Esophagus mucosa (tissue), 1 donor: ENCODE data around the gene C4BPB. TPM values are rescaled to one million over a fixed set of nuclear protein-coding genes. Genes with fewer than 3 reads are reported as not detected.
"Not testable (repeated sequence)": the region's sequence is repeated elsewhere in the genome, so short reads cannot be mapped to it uniquely, and the experiment has no call there.

ENCODE experiments used
- ATAC-seq: fragments of 200-7000 bp; cut with Tn5 transposase; one replicate; pipeline ENCODE4 v1.9.1; 2020
- total RNA-seq: library from RNA; stranded (reverse); gene quantifications from one replicate; pipeline ENCODE4 v1.2.4, GENCODE V29; 2023
- donor health status: DM: yes; HTN: yes; CAD: no.

The C4BPB gene, protein sequence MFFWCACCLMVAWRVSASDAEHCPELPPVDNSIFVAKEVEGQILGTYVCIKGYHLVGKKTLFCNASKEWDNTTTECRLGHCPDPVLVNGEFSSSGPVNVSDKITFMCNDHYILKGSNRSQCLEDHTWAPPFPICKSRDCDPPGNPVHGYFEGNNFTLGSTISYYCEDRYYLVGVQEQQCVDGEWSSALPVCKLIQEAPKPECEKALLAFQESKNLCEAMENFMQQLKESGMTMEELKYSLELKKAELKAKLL
- not detected for total RNA-seq

DNA sequence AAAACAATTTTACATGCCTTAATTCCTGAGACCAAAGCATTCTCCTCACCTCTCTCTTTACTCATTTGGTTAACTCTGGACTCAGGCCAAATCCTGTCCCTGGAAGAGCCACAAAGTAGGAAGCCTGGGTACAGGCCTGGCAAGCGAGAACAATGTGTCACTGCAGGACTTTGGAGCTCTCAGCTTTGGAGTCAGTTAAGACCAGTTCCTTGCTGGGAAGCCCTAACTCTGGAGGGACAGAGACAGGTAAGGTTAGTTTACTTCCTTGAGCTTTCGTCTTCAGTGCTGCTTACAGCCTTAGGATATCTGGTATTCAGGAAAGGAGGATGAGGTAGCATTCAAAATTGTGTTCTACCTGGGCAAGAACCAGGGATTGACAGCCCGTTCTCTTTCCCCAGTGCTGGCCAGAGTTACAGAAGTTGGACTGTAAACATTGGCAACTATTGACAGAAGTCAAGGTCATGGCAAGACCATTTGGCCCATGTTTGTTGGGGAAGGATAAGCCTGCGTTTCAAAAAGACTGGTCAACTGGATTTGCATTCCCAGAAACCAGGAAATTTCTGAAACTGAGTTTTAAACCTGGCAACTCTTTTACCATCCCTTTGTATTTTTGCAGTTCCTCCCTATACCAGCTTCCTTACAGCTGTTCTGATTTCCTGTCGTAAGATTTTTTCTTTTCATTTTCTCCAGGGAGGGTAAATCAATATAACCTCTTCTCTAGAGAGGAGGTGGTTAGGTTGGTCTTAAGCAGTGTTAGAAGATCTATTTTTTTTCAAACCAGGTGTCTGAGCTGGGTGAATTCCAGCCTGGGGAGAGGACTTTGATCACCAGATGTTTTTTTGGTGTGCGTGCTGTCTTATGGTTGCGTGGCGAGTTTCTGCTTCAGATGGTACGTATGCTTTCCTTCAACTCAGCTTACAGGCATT, at the start of gene C4BPB:
Gene C4BPB, plus strand, starts transcription at position 160 of the 926 bp plus-strand sequence. Its CDS starts 672 bp downstream, at position 832.
- ATAC-seq = no peak

DNA sequence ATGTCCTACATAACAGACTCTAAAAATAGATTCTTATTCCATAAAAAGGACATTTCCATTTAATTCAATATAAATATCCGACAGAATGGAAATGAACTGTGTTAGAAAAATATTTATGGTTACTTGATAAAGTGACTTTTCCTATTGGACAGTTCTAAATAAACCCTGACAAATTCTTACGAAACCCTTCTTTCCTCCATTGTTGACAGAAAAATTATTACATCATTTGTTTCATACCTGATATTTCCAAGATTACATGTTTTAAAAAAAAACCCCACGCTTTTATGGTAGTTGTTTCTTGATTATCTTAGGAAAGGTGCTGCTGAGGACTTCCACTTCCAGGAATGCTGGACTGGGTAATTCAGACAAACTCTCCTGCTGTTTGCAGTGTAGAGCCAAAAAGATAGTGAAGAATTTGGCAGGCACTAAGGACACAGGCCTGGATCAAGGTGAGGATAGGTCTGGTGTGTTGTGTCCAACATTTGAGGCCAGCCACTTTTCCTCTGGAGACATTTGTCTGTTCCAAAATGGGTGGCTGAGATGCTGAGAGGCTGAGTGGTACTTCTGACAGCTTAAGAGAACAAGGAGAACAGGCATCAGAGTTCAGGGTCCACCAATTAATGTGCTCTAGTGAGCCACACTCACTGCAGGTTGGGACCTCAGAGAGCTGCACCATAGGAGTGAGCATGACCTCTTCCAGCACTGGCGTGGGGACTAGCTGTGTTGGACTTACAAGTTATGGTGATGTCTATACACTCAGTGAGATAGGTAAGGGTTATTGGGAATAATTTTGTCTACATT, 49.1 kb upstream of the C4BPB start:
- no peak for ATAC-seq

DNA sequence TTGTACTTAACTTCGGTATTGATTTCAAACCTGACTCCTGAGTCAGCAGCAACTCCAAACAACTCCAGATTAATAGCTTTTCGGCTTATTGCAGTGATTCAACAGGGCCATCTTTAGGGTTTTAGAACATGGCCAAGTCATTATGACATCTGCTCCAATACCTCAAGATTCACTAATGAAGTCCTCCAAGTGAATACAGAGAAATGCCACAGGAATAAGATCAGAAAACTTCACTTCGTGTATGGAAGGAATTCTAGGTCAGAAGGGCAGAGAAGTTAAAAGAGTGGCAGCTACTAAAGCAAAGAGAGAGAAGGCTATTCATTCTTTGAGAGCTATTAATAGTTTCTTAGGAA, 48.5 kb upstream of the C4BPB start:
- ATAC-seq = no peak

DNA sequence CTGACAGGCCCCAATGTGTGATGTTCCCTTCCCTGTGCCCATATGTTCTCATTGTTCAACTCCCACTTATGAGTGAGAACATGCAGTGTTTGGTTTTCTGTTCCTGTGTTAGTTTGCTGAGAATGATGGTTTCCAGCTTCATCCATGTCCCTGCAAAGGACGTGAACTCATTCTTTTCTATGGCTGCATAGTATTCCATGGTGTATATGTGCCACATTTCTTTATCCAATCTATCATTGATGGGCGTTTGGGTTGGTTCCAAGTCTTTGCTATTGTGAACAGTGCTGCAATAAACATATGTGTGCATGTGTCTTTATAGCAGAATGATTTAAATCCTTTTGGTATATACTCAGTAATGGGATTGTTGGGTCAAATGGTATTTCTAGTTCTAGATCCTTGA, 47.3 kb upstream of the C4BPB start:
- ATAC-seq = not testable (repeated sequence)

DNA sequence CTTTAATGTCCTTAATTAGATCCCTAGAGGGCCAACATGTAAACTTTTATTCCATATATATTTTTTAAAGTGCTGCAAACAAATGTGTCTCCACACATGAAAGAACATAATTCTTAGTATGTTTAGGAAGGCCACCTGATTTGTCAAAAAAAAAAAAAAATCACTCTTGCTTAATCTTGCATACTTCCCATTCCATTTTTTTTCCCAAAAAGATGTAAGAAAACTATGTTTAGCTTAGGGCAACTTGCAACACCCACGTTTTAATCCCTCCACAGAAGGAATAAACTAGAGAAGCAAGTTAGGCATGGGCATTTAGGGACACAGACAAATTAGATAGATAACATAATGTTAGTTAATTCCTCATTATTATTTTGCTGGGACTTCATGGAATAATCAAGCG, 43.2 kb upstream of the C4BPB start:
- no peak for ATAC-seq

DNA sequence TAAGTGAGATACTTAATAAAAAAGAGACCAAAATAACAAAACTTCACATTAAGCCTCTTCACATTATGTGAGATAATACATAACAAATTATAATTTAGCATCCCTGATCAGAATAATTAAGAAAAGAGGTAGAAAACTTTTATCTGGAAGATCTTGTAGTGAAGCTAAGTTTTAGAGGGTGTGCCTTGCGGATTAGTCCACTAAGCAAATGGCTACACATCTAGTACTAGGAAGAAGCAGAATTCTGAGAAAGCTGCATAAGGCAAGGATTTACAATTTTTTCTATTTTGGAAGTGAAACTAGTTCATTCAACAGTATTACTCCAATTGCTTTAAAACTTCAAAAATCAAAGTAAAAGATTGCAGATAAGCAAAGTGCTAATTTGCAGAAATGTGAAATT, 41.2 kb upstream of the C4BPB start:
- ATAC-seq = no peak

DNA sequence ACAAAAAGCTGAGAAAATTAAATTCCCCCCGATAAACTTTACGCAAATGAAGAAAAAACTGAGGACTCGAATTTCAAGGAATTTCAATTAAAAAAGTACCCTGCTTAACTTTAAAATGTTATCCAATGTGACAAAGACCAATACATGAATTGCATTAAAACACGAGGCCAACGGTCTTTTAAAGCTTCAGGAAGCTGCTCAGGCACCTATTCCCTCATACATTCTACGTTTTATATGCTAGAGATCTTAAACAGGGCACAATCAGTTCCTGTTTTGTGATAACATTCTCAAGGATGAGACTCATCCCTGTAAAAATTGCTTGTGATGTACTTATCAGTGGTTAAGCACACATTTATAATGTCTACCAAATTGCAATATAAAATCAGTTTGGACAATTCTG, 40.6 kb upstream of the C4BPB start:
- ATAC-seq = no peak

DNA sequence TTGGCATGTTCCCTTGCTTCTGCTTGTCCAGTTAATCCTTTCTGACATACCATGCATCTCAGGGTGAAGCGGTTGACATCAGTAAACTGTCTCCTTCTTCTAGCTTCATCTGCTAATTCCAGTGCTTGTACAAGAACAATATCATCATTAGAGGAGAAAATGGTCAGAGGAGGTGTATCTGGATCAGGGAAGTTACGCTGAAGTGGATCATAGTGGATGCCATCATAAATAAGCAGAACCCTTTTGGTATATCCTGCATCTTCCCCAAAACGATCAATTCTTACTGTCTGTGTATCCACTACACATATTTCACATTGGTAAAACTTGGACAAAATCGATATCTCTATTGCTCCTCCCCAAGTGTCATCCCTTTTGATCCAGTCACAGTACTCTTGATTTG, 39.6 kb upstream of the C4BPB start:
- no peak for ATAC-seq

DNA sequence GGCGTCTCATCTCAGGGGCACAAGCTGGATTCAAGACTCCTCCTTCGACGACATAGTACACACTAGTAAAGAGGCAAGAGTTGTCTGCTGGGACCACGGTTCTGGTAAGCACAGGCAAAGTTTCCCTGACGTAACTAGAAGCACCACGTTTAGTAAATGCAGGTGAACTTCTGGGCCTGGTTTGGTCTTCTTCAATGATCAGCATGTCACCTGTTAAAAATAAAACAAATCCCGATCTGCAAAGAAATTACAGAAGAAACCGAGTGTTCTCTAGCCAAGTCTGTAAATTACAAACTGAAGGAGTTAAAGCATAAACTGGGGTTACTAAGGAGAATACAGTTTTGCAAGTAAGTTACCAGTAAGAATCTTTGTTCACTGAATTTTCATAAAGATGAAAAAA, 39.1 kb upstream of the C4BPB start:
- ATAC-seq = no peak

DNA sequence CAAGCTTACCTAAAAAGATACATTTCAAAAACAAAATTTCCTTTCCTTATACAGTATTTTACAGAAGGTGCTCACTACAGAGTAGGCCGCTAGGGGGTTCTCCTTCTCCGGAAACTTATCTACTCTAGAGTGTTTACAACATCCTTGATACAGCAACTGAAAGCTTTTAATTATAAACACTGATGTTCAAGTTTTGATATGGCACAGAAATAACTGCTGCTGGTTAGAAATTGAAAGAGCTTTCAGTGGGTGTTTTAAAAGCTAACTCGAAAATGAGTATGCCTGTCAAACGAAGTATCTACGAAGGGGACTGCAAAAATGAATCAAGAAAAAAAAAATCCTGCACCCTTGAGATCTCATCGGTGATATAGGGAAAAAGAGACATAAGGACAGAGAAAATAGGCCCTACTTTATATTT, 38.7 kb upstream of the C4BPB start:
- no peak for ATAC-seq

DNA sequence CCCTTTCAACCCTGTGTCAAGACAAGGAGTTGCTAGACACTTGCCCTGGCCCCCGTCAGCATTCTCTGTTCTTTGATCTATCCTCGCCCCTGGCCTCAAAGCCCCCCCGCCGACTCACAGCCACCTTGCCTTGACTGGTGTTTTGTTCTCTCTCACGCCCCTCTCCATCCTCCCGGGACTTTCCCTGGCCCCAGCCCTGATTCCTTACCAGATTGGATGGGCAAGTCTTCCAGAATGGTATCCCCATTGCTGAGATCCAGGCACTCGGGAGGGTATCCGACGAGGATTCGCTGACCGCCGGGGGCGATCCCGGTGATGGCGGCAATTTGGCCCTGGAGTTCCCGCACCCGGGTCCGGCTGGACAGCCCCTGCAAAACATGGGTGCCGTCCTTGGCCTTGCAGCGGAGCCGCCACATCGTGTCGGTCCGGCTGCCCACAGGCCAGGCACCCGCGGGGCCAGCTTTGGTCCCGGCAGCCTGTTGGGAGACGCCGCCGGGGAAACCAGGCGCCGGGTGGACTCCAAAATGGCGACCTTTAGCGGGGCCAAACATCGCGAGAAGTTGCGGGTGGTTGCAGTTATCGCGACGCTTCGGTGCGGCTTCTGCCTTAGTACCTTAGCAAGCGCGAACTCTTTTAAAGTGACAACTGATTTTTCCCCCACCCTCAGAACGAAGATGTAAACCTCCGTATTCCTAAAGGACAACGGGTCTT, 38.0 kb upstream of the C4BPB start:
- peak; percentile 47 for ATAC-seq

DNA sequence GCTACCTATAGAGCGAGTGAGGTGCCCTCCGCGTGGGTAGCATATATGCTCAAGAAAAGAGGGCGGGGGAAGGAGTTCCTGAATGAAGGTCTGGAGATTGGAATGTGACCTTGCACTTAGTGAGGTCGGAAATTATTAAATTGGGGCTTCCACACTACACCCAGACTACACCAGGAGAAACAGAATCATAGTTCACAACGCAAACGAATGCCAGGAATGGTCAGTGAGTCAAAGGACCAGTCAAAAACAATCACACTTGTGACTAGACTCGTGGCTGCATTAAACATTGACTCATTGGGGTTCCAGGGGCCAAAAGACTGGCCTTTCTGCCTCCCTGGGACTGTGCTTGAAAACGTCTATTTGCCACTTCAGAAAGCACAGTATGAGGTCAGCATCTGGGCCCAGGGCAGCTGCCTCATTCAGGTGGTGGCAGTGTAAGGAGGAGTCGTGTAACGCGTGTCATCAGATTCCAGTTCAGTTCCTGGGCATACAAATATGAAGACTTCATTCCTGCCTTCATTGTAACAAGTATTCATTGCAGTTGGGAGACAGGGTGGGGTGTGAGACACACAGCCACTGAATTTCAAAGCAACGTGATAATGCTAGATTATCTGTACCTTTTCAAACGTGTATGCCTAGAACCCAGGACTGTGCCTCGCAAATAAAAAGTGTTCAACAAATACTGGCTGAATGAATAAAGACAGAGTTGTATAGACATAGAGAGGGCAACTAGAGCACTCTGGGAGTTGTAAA, 37.3 kb upstream of the C4BPB start, which contains the start of gene YOD1:
Gene YOD1, minus strand, starts transcription at position 18 of the 753 bp plus-strand sequence. CDS start 178 bp downstream, outside the sequence.
- peak; percentile 57 for ATAC-seq

DNA sequence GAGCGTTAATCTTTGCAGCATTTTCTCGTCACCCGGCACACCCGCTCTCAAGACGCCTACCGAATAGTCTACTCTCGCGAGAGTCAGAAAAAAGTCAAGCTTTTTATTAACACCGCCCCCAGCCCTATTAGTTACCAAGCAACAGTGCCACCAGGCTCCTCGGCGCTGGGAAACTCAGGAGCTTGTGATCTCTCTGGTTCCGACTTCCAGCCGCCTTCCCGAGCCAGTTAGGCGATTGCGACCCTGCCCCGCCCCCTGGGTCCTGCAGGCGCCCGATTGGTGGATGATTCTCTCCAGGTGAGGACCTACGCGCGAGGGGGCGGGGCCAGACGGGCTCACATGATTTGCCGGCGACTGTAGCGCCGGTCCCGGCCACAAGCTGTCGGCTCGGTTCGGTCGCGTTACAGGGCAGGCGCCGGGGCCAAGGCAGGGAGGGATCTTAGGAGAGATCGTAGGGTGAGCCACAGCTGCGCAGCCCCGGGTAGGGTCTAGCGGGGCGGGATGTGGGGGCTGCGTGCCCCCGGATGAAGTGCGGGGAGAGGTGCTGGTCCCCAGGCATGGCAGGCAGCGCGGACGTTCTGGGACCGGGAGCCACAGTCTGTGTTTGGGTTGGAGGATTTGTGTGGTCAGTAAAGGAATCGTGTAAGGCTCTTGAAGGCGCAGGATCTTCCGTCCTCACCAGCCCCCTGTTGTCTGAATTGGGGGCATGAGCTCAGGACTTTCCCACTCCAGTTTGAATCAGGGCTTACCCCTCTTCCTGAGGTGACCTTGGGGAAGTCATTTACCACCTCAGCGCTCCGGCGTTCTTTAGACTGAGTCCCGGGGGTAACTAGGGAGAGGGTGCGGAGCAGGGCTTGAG, 35.5 kb upstream of the C4BPB start, which contains the start of gene PFKFB2:
Gene PFKFB2, plus strand, starts transcription at position 365 of the 859 bp plus-strand sequence. CDS start 1,443 bp downstream, outside the sequence.
- peak; percentile 92 for ATAC-seq

DNA sequence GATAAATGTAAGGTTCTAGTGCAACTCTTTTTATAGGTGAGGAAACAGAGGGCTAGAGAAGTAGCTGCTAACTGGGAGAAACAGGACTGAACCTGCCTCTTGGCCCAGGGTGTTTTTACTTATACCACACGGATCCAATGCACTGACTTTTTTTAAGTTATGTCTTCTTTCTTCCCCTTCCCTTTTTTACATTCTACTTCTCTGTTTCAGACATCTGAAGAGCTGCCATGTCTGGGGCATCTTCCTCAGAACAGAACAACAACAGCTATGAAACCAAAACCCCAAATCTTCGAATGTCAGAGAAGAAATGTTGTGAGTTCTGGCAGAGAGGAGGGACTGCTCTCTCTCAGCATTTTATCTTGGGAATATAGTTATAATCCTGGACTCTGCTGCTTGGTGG, 34.2 kb upstream of the C4BPB start:
- no peak for ATAC-seq

DNA sequence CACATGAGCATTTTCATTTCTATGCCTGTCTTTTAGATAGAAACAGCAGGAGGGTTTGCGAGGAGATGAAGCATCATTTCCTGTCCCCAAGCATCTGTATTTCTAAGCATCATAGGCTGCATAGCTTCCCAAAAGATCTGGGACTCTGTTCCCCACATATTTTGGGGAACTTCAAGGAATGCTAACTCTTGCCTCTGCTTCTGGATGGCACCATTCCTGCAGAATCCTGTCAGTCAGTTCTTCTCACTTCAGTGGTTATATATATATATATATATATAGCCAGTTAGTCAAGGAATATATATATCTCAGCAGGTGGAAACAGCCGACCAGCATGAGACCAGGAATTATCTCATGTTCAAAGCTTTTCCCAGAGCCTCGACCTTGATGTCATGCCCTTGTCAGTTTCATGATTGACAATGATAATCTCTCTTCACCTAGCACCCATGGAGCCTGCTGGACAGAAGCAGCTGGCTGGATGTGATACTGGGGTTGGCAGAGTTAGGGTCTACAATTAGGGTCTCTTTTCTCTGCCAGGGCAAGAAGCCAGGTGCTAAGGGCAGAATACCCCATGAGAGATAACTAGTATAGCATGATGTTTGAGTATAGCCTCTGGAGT, 33.2 kb upstream of the C4BPB start:
- no peak for ATAC-seq

DNA sequence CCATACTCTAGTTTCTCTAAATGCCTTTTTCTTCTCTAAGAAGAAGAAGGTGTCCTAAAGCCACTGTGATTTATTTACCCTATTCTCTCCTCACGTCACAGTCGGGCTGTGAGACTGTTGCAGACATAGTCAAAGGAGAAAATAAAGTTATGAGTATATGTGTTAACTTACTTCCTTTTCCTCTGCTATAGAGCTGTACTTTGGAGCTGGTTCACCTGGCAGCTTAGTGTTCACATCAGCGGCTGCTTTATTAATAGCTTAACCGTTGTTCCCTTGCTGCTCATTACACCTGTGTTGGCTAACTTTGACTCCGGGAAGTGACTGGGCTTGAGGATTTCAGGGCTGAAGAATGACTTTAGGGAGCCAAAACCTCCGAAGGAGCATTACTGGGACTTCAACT, 32.0 kb upstream of the C4BPB start:
- no peak for ATAC-seq

DNA sequence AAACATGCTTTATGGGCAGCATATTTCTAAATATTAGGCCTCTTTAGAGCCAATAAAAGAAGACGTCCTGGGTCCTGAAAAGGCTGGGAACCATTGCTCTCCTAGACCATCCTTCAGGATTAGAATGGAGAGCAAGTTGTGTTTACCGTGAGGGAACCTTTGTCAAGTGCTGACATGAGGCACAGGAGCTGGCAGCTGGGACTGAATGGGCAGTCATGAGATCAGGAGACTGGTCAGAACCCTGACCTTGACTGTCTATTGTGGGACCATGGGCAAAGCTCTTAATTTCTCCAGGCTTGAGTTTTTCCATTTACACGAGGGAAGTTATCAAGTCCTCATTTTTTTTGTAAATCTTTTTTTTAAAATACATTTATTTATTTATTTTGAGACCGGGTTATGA, 30.4 kb upstream of the C4BPB start:
- no peak for ATAC-seq

DNA sequence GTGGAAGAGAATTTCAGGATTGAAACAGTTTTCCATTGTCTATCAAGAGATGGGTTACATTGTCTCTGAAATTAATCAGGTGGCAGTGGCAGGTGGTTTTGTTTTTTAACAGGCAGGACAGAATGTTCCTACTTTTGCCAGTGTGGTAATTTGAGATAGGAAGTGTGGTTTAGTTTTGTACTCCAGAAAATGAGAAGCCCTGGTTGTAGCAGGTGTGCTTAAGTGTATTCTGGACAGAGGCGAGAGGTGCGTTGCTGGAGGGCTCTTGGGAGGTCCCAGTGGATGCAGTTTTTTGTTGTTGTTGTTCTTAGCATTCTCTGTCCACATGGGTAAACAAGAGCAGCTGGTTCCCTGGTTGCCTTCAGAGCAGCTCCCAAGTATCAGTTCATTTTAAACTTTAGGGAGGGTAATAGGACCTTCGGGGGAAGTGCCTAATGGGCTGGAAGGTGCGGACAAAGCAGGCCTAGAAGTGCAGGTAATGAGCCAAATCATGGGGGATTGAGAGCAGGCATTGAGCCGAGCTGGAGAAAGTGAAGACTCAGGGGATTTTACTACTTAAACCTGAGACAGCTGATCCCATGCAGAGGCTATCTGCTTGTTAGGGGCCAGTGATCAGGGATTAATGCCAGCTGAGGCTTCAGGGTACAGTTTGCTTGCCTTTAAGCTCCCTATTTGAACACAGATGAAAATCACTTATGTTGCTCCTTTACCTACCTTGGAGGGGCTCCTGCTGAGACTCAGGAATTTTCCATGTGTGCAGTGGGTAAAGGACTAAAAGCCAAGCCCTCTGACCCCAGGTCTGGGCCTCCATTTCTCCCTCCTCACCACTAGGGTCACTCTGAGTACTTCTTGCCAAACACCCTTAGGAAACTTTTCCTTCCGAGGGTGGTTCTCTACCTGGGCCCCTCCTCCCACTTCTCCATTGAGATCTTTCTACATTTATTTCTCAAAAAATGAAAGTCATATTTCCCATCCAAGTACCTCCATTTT, 29.5 kb upstream of the C4BPB start:
- no peak for ATAC-seq

DNA sequence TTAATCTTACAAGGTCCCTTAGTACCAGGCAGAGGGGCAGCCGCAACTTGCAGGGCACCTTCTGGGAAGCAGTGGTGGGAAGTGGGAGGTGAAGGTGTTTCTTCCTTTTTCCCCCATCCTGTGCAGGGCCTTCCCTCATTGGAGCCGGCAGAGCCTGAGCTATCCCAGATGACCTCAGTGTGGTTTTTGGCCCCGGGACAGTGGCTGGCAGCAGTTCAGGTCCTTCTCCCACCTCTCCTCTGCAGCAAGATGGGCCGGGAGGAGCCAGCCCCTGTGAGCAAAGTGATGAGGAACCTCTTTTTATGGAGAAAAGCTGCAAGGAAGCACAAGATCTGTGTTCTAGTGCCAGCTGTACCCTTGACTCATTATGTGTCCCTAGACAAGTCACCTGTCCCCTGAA, 28.8 kb upstream of the C4BPB start:
- no peak for ATAC-seq
